GM18511 (cell line): ENCODE results near the gene ARHGAP24.
"Not testable (repeated sequence)": the region's sequence is repeated elsewhere in the genome, so short reads cannot be mapped to it uniquely, and the experiment has no call there.

Experiments used
- ATAC-seq: cut with Tn5 transposase; IDR thresholded peaks from one replicate; pipeline ENCODE4 v1.9.1; 2021; ENCODE audit warnings: mild to moderate bottlenecking, moderate library complexity; ENCODE audit not compliant: unreplicated experiment

ARHGAP24 gene

DNA sequence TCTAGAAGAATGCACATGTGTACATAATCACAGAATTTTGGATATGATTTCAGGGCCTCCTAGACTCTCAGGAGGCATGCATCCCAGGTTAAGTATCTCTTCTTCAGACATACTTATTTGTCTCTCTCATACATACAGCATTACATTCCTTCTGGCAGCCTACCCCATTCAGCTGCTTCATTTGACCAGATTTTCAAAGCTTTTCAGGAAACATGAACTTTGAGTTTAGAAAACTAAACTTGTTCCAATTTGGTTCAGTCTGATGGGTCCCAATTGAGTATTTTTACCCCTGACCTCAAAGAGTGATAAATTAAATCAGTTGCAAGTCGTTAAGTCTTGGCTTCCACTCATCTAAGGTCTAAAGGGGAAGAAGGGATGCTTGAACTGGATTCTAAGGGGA is 330.9 kb downstream of the ARHGAP24 start:
- no peak for ATAC-seq

DNA sequence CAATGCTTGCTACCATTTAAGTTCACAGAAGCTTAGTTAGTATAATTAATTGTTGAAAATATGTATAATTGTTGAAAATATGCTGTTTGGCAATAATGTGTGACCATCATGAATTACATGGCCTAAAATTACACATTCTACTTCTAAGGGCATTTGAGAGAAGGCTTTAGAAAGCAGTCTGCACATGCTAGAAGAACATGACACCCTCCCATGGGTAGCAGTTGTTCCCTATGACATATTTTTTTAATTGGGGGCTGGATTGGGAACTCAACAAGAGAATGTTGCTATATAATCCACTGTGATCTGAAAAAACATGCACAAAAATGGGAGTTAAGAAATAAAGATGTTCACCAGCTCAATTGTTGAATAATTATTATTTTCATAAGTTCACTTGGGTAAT is 331.4 kb downstream of the ARHGAP24 start:
- no peak for ATAC-seq

DNA sequence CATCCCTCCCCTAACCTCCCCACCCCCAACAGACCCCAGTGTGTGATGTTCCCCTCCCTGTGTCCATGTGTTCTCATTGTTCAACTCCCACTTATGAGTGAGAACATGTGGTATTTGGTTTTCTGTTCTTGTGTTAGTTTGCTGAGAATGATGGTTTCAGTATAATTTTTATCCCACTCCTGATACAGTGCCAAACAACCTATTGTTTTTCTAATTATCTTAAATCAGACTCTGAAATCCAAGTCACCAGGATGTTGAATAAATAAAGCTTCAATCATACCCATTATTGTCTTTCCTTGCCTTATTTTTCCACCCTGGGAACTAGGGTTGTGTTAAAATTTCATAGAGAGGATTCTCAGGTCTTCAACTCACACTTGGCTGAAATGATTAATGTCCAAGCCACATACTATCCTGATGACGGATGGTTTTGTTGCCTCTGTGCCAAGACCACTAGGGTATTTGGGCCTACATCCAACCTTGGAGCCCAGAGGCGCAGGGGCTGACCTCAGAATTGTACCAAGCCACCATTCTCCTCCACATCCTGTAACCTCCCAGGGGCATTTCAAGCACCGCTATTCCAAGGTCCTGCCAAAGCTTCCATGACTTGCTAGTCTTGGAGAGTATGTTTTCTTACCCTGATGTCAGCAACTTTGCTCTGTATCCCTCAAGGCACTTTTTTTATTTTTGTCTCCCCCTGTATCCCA is 332.4 kb downstream of the ARHGAP24 start:
- no peak for ATAC-seq

DNA sequence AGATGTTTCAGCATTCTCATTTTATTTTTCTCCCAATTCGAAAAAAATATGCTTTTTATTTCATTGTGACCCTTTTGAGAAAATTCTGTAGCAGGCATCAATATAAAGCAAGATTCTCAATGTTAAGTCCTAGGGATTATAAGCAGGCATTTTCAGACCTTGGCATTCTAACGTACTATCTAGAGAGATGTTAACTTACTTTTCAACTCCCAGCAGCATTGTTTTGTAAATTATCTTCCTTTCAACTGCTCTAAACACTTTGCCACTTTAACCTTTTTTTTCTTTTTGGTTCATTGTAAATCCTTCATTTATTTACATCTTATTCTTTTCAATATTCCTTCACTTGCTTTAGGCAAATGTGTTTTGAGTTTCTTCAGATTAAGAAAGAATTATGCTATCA is 333.2 kb downstream of the ARHGAP24 start:
- no peak for ATAC-seq

DNA sequence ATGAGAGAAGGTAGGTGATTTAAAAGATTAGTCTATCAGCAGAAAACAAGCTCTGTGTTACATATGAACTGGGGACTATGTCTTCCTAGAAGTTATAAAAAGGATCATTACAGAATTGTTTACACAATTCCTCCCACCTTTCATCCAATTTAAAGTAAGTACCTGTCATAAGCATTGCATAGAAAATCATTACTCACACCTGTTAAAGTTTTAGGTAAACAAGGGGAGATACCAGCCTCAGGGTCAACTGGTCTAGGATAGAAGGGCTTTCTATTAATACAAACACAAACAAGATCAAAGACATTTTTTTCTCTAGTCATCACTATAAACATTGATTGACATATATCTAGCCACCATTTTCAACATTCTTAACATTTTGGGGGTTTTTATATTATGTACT is 333.9 kb downstream of the ARHGAP24 start:
- ATAC-seq: no peak

DNA sequence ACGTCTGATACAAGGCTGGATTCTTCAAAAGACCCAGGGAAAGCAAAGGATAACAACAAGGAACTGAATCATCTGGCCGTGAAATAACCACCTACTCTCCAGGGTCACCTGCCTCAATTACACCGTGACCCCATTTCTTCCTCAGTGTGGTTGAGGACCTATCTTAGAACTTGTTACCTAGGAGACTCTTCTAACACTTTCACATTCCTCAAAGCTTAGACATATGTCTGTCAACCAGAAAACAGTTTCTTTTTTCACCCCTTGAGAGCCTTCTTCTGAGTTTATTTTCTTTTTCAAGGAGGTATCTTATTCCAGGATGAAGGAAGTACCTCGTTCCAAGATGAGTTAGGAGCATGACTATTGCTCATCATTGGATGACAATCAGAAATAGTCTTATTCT is 337.8 kb downstream of the ARHGAP24 start:
- ATAC-seq: peak; percentile 56

DNA sequence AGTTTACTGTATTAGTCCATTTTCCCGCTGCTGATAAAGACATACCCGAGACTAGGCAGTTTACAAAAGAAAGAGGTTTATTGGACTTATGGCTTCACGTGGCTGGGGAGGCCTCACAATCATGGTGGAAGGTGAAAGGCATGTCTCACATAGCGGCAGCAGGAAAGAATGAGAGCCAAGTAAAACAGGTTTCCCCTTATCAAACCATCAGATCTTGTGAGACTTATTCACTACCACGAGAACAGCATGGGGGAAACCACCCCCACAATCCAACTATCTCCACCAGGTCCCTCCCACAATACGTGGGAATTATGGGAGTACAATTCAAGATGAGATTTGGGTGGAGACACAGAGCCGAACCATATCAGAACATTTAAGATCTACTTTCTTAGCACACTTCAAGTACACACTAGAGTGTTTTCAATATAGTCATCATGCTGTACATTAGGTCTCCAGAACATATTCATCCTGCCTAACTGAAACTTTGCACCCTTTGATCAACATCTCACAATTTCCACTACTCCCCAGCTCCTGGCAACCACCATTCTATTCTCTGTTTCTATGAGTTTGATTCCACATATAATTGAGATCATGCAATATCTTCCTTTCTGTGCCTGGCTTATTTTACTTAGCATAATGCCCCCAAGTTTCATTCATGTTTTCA is 341.0 kb downstream of the ARHGAP24 start:
- no peak for ATAC-seq

DNA sequence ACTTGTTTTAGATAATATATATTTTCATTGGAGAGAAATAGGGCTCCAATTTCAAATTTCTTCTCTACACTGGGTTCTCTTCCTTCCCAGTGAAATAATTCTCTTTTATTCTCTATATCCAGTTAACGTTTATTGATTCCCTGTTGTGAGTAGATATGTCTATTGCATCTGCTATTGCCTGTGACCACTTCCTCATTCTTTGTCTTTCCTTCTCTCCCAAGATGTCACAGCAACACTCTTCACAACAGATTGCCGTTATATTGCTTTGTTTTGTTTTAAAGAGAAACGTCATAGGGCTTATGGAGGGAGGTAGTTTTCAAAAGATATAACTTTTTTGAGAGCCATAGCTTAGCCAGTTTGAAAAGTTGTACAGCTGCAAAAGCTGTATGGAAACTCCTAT is 343.8 kb downstream of the ARHGAP24 start:
- no peak for ATAC-seq

DNA sequence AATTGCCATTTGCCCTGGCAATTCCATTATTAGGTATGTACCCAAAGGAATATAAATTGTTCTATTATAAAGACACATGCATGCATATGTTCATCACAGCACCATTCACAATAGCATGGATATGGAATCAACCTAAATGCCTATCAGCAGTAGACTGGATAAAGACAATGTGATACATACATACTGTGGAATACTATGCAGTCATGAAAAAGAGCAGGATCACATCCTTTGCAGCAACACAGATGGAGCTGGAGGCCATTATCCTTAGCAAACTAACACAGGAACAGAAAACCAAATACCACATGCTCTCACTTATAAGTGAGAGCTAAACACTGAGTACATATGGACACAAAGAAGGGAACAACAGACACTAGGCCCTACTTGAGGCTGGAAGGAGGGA is 345.2 kb downstream of the ARHGAP24 start:
- not testable (repeated sequence) for ATAC-seq

DNA sequence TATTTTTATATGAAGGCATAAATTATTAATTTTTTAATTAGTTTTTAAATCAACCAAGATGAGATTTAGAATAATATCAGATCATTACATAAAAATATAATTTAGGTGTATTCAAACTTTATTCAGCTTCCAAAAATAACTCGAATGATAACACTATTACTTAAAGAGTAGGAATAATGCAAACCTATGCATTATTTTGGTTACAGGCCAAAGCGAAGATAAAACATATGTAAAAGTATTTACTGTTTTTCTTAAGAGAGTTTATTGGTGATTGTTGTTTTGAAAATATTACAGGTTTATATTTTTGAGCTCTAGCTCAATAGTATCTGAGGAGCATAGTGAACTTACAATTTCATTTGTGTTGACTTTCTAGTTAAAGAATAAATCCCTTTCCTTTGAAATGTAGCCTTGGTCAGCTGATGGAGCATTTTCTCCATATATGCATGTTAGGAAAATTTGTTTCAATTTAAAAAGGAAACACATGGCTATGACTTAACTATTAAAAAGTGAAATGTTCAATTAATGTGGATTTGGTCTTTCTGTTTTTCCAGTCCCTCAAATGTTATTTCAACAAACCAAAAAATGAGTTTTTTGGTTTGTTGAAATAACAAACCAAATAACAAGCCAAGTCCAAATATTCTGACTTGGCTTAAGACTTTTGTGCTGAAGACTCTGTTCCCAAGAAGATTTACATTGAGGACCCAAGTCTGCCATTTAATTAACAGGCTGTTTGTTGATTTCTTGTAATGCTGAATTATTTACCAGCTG is 346.9 kb downstream of the ARHGAP24 start:
- ATAC-seq: no peak

DNA sequence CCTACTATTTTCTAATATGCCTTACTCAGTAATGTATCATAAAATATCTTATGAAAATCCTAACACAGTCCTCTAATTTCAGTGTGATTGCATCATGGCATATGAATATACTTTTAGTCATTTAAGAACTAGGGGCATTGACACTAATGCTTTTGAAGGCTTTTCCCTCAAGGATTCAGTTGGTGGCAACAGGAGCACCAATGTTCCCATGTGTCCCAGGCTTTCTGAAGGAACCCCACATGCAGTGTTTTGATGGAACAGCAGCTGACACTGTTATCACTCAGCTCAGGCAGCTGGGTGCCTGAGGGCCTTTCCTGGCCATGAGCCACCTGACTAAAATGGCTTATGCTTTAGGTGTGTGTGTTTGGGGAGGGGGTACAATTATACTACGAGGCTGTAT is 348.3 kb downstream of the ARHGAP24 start:
- ATAC-seq: no peak

DNA sequence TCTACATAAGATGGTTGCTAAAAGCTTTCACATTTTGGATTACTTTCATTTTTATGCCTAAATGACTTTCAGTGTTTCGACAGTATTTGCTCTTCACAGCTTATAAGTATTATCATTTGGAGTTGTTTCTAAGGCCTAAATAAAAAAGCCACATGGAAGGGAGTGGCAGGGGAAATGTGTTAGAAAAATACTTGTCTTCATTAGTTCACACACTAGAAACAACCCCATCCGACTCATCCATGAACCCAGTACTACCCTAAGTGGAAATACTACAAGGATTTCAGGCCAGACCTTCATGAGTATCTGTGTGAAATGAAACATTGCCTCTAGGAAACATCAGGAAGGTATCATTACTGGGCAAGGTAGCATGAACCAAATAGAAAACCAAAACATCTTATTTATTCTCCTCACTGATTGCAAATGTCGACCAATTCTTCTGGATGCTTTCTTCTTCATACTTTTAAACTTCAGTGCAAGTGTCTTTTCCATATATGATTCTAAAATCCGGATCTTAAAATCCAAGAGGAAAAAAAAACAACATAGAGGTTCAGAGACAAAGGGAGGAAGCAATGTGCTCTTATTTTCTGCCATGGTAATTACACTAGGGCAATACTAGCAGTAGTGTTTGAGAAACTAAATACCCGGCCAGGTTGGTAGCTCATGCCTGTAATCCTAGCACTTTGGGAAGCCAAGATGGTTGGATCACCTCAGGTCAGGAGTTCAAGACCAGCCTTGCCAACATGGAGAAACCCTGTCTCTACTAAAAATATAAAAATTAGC is 349.4 kb downstream of the ARHGAP24 start:
- no peak for ATAC-seq

DNA sequence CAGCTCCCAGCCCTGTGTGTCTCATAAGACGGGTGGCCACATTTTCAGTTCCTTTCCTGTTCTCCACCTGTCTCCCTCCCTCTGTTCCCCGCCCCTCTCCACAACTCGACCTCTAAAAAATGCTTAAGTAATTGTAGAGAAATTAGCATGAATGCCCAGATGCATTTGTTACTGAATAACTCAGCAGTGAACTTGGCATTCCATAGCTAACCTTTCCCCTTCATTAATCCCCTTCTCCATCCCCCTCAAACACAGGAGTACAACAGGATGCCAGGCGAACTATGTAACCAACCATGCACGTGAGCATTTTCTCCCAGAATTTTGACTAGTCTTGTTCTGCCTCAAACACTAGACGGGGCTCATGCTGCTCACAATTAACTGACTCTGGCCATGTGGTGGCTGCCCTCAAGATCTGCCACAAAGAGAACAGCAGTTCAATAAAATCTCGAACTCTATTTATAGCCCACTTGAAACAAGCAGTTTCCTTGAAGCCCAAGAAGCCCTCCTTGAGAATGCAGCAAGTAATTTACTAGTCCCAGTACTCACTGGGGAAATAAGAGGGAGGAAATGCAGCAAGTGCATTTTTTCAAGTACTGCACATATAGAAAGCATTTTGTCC is 351.2 kb downstream of the ARHGAP24 start:
- ATAC-seq: peak; percentile 74

DNA sequence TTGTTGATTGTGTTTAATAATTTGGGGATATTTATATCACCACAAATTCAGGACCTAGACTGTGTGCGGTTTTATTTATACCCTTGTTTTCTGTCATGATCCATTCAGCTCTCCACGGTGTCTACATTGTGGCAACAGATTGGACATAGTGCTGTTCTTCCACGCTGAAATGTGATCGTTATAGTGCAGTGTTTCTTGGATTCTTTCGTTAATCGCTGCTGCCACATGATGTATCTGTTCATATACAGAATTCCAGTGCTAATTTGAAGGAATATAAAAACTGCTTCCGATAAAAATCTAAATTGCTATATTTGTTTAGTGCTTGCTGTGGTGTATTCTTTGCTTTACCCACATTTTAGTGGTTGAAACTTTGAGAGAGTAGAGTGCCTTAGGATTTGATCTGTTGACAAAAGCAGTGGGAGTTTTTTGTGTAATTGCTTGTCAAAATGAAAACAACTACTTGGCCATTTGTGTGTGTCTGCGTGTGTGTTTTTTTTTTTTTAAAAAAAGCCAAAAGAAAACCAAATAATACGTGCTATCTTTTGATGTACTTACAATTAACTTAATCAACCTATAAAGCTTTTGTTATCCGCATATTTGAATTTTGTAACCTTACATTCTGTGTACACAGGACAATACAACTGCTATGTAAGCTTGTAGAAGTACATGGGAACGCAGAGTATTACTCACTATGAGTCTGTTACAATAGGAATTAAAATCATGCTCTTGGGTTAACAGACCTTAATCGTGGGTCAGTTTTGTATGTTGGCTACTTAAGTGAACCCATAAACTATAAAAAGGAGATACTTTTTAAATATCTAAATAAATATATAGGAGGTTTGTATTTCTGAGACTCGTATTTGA is 353.3 kb downstream of the ARHGAP24 start:
- no peak for ATAC-seq

DNA sequence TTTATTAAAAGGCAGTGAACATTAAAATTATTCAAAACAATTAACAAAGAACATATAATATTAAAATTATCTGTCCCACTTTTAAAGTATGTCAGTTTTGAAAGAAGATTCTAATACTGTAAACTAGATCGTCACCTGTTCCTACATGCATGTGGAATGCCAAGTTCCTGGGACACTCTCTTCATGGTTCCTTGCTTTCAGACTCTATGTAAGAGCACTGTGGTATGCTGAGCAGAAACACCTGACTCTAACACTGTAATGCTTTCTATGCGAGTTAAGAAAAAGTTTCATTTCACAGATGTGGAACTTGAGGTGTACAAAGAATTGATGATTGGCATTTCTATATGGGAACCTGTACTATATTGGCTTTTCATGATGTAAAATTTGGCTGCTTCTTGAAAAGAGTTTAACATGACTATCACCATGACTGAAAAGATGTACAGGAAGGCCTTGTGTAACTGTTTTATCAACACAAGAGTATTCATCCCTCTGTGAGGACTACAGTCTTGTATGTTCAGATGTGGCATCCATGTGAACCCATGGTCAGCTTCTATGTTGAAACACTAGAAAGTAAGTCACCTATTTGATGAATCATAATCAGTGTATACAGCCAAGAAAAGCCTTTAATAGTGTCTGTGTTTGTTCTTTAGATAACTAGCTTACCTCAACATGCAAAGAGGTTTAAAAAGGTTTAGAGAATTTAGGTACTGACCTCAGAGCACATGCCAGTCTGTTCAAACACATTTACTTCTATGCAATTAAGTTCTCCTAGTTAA is 354.5 kb downstream of the ARHGAP24 start:
- ATAC-seq: no peak

DNA sequence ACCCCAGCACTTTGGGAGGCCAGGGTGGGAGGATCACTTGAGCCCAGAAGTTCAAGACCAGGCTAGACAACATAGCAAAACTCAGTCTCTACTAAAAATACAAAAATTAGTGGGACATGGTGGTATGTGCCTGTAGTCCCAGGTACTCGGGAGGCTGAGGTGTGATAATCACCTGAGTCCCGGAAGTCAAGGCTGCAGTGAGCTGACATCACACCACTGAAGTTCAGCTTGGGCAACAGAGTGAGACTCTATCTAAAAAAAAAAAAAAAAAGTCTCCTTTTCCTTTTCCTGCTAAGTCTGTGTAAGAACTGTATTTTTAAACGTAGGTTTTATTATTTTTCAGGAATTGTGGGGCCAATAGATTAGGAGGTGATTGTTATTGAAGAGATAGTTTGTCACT is 356.7 kb downstream of the ARHGAP24 start:
- ATAC-seq: no peak

DNA sequence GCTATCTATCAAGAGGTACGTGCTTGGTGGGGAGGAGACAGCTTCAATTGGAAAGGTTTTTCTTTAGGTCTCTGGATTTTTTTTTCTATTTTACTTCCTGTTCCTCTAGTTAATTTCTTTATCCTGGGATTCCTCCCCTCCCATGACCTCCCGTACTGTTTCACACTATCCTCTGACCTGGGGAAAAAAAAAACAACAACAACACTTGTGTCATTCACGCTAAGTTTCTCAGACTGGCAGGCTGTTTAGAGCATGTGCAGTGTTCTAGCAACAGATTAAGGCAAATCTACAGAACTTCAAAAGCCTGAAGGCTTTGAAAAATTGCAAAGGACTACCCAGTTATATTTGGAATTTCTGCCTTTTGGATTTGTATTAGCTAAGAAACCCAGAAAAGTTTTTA is 358.4 kb downstream of the ARHGAP24 start:
- no peak for ATAC-seq

DNA sequence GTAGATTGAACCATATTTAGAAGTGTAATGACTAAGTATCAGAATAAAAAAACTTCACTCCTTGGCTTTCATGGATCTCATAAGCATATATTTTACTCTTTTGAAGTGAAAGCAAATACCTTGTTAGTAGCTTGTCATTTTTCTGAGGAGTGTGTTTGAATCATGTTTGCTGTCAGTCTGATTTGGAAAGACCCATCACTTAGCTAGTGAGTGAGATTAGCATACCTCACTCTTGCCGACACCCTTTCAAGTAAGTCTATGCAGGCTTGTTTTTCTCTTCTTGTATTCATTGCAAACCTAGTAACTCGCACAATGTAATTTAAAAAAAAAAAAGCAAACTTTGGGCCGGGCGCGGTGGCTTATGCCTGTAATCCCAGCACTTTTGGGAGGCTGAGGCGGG is 360.0 kb downstream of the ARHGAP24 start:
- no peak for ATAC-seq
